OCI-LY1 (cell line): Measurements from ENCODE around the gene SUV39H1.
"Not testable (repeated sequence)": the region's sequence is repeated elsewhere in the genome, so short reads cannot be mapped to it uniquely, and the experiment has no call there.

Experiments used
- EZH2 ChIP-seq: fragments of 200-600 bp; sonication (generic), shearing (Covaris generic); IDR thresholded peaks from 2 replicates; pipeline ENCODE4 v1.8.0; 2017; ENCODE audit warnings: borderline replicate concordance, mixed run types, mild to moderate bottlenecking, antibody characterized with exemption, low read length, moderate library complexity, mixed read lengths
- TF ChIP-seq, protein P1 (sequence below): fragments of 200-600 bp; sonication (generic), shearing (Covaris generic); IDR thresholded peaks from 2 replicates; pipeline ENCODE4 v1.5.1; 2017; ENCODE audit warnings: mild to moderate bottlenecking, antibody characterized with exemption, low read length, moderate library complexity, mixed read lengths

DNA sequence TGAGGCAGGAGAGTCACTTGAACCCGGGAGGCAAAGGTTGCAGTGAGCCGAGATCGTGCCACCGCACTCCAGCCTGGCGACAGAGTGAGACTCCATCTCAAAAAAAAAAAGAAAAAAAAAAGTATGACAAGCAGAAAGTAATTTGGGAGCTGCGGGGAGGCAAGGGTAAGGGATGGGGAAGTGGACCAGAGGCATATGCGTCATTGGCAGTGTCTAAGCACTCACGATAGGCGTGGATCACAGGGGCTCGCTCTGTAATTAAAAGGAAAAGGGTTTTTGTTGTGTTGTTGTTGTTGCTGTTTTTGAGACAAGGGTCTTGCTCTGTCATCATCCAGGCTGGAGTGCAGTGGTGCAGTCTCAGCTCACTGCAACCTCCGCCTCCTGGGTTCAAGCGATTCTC, 13.7 kb upstream of the SUV39H1 start:
- TF ChIP-seq, protein P1, sequence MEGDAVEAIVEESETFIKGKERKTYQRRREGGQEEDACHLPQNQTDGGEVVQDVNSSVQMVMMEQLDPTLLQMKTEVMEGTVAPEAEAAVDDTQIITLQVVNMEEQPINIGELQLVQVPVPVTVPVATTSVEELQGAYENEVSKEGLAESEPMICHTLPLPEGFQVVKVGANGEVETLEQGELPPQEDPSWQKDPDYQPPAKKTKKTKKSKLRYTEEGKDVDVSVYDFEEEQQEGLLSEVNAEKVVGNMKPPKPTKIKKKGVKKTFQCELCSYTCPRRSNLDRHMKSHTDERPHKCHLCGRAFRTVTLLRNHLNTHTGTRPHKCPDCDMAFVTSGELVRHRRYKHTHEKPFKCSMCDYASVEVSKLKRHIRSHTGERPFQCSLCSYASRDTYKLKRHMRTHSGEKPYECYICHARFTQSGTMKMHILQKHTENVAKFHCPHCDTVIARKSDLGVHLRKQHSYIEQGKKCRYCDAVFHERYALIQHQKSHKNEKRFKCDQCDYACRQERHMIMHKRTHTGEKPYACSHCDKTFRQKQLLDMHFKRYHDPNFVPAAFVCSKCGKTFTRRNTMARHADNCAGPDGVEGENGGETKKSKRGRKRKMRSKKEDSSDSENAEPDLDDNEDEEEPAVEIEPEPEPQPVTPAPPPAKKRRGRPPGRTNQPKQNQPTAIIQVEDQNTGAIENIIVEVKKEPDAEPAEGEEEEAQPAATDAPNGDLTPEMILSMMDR = not testable (repeated sequence)
- not testable (repeated sequence) for TF ChIP-seq EZH2
